Esophagus (tissue), 2 donors: ENCODE data around the gene ZBED6. TPM values are rescaled to one million over a fixed set of nuclear protein-coding genes. Genes with fewer than 3 reads are reported as not detected.
"Not testable (repeated sequence)": the region's sequence is repeated elsewhere in the genome, so short reads cannot be mapped to it uniquely, and the experiment has no call there.

ENCODE experiments used
- H3K27ac ChIP-seq, 2 donors: one replicate each; pipeline ENCODE4 v1.5.1; 2013; ENCODE audit warnings: low read depth in 2 of 2, mild to moderate bottlenecking in 2 of 2, inconsistent platforms in 1 of 2, low read length in 1 of 2, moderate library complexity in 1 of 2
- H3K27me3 ChIP-seq, 2 donors: one replicate each; pipeline ENCODE4 v1.6.1; 2013; ENCODE audit warnings: low read length in 2 of 2, control low read depth in 1 of 2, mild to moderate bottlenecking in 1 of 2; ENCODE audit not compliant: insufficient read depth in 2 of 2, control insufficient read depth in 1 of 2
- H3K36me3 ChIP-seq, 2 donors: one replicate each; pipeline ENCODE4 v1.6.1; 2013; ENCODE audit warnings: low read length in 1 of 2; ENCODE audit not compliant: control insufficient read depth in 2 of 2, insufficient read depth in 2 of 2
- H3K4me1 ChIP-seq, 2 donors: one replicate each; pipeline ENCODE4 v1.6.1; 2013; ENCODE audit warnings: low read length in 1 of 2; ENCODE audit not compliant: control insufficient read depth in 2 of 2, insufficient read depth in 2 of 2
- H3K4me3 ChIP-seq, 2 donors: one replicate each; pipeline ENCODE4 v1.5.1; 2013; ENCODE audit warnings: low read length in 2 of 2, mild to moderate bottlenecking in 2 of 2, low read depth in 1 of 2, moderate library complexity in 1 of 2
- H3K9me3 ChIP-seq, 2 donors: one replicate each; pipeline ENCODE4 v1.6.1; 2013; ENCODE audit warnings: mild to moderate bottlenecking in 2 of 2, low read depth in 1 of 2, low read length in 1 of 2, moderate library complexity in 1 of 2; ENCODE audit not compliant: control insufficient read depth in 2 of 2, insufficient read depth in 1 of 2
- WGBS, 2 donors: extraction: QIAGEN DNeasy Blood & Tissue Kit; methylation state at CpG; one replicate each; pipeline ENCODE4 v1.1.7; 2013; 5-methylcytosine and 5-hydroxymethylcytosine counted together
- polyA plus RNA-seq, 2 donors: library from polyadenylated mRNA; stranded (reverse); fragments of 200-250 nt; gene quantifications; one replicate each; pipeline ENCODE4 v1.2.3, GENCODE V29; 2013
- donor health status: healthy with polysubstance abuse.
- donor health status: Bipolar disorder and iron deficiency.

ZBED6 gene
- polyA plus RNA-seq, 2 donors = 0.86 to 1.8 TPM

DNA sequence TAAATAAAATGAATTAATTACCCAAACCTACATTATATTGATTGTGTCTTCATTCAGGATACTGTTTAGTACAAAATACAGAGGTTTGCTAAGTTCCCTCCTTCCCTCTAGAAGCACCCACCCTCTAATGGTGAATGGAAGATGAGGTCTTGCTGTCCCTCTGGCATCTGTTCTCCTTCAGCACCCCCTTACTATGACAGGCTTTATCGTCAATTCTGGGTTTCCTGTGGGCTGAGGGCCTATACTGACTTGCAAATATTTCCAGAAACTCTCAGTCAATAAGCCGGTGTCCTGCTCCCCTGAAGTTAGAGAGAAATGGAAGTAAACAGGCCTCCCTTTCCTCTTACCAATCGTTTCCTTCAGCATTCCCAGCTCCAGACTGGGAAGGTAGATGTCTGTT is 17.3 kb upstream of the ZBED6 start:
- 79 to 80% methylated on average over 3 of the region's 3 CpGs for WGBS, 2 donors
- H3K9me3 ChIP-seq = no peaks in the 10 kb centered on the region
- H3K4me3 ChIP-seq = no peak overlapping the region
- H3K36me3 ChIP-seq = no peaks in the 10 kb centered on the region
- H3K4me1 ChIP-seq = no peaks in the 10 kb centered on the region
- H3K27ac ChIP-seq = no peak overlapping the region
- no peaks in the 10 kb centered on the region for H3K27me3 ChIP-seq

DNA sequence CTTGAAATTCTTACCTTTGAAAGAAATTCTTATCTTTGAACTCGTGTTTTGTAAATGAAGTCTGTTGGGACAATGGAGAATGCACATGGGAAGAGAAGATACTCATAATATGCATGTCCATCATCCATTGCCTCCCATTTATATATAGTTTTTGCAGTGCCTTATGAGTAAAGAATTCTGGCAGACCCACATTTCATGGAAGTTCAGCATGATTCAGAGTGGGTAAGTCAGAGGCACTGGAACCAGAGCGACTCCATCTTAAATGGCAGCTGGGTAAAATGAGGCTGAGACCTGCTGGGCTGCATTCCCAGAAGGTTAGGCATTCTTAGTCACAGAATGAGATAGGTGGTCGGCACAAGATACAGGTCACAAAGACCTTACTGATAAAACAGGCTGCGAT is 16.6 kb upstream of the ZBED6 start:
- Histone ChIP-seq H3K9me3 (no peaks in the 10 kb centered on the region), H3K4me3 (no peak overlapping the region), H3K27ac (no peak overlapping the region), H3K4me1 (no peaks in the 10 kb centered on the region), H3K36me3 (no peaks in the 10 kb centered on the region), H3K27me3 (no peaks in the 10 kb centered on the region)
- 92% methylated on average over 4 of the region's 4 CpGs for WGBS, 2 donors

- no peaks in the 10 kb centered on the region for H3K4me1 ChIP-seq
- 89 to 91% methylated on average over 7 of the region's 7 CpGs for WGBS, 2 donors
- no peaks in the 10 kb centered on the region for H3K36me3 ChIP-seq
- no peaks in the 10 kb centered on the region for H3K27me3 ChIP-seq
- H3K9me3 ChIP-seq = no peaks in the 10 kb centered on the region
- H3K4me3 ChIP-seq = no peak overlapping the region
- H3K27ac ChIP-seq = no peak overlapping the region
These were observed 13.5 kb upstream of the ZBED6 start for GRCh38 chr1:203781962-203782361.

DNA sequence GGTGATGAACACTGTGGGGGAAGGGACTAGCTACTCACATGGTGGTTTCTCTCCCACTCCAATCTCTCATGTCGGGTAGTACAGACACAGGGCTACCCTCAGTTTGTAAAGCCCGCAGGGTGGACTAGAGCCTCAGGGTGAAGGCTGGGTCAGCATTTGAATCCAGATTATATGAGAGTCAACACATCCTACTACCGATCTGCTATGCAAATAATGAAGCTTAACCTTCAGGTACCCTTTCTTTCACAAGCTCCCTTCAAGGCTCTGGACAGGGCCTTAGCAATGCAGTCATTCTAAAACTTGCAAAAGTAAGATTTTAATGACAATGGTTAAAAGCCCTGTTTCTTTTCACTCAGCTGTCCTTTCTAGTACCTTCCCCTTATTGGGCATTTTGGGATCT is 5.5 kb upstream of the ZBED6 start:
- Histone ChIP-seq H3K9me3 (no peaks in the 10 kb centered on the region), H3K4me3 (no peak overlapping the region), H3K27me3 (no peaks in the 10 kb centered on the region), H3K27ac (no peak overlapping the region), H3K36me3 (no peaks in the 10 kb centered on the region), H3K4me1 (no peaks in the 10 kb centered on the region)
- 86 to 88% methylated on average over 3 of the region's 3 CpGs for WGBS, 2 donors

DNA sequence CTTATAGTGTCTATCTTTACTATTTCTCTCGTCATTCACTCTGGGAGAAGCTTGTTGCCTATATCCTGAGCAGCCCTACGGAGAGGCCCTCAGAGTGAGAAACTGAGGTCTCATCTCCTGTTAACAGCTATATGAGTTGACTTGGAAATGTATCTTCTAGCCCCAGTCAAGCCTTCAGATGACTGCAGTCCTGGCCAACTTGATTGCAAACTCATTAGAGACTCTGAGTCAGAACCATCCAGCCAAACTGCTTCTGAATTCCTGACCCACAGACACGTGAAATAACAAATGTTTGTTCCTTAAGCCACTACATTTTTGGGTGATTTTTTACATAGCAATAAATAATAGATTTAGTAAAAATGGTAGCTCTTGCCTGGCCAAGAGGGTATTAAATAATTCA is 3.9 kb upstream of the ZBED6 start:
- H3K9me3 ChIP-seq = no peaks in the 10 kb centered on the region
- no peak overlapping the region for H3K27ac ChIP-seq
- H3K27me3 ChIP-seq = no peaks in the 10 kb centered on the region
- no peak overlapping the region for H3K4me3 ChIP-seq
- H3K36me3 ChIP-seq = no peaks in the 10 kb centered on the region
- no peaks in the 10 kb centered on the region for H3K4me1 ChIP-seq
- 79 to 81% methylated on average over 3 of the region's 3 CpGs for WGBS, 2 donors

- H3K27me3 ChIP-seq = no peaks in the 10 kb centered on the region
- H3K36me3 ChIP-seq = no peaks in the 10 kb centered on the region
- no peaks in the 10 kb centered on the region for H3K9me3 ChIP-seq
- no peak overlapping the region for H3K4me3 ChIP-seq
- H3K4me1 ChIP-seq = no peaks in the 10 kb centered on the region
- 70 to 81% methylated on average over 2 of the region's 2 CpGs for WGBS, 2 donors
- H3K27ac ChIP-seq = no peak overlapping the region
These were observed 2.9 kb upstream of the ZBED6 start for GRCh38 chr1:203792486-203792885.

- 94 to 98% methylated on average over 7 of the region's 7 CpGs for WGBS, 2 donors
- not testable (repeated sequence) for H3K27ac ChIP-seq
These were observed 1.9 kb upstream of the ZBED6 start for GRCh38 chr1:203793561-203793960.

GRCh38 chr1:203794764-203795440 is 521 bp upstream of the ZBED6 start:
- WGBS, 2 donors = 72 to 77% methylated on average over 19 of the region's 19 CpGs
- Histone ChIP-seq H3K4me1 (peaks cover 0 to 3% of the 10 kb centered on the region in 2 donors), H3K9me3 (no peaks in the 10 kb centered on the region), H3K27ac (peak overlapping the region; percentile 90 to 92), H3K27me3 (no peaks in the 10 kb centered on the region), H3K36me3 (no peaks in the 10 kb centered on the region), H3K4me3 (peak overlapping the region in 1 of 2 donors; percentile 93)

More at GRCh38 chr1:203793561-203793960, 1.9 kb upstream of the ZBED6 start:
- not testable (repeated sequence) for H3K4me1 ChIP-seq, H3K36me3 ChIP-seq, H3K9me3 ChIP-seq, H3K4me3 ChIP-seq, H3K27me3 ChIP-seq

DNA sequence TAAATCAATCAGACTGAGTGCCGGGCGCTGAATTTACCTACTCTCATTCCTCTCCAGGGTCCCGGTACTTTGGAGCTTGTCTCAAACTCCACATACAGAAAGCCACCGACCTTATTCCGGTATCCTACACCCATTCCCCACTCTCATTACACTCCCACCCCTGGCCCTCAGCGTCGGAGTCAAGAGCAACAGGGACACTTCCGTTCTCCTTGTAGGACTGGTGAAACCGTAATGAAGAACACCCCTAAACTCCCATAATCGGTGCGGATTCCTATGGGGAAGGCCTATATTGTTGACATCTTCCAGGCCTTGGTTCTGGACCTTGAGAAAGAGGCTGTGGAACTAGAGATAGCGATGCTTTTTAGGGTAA is 798 bp downstream of the ZBED6 start:
- H3K36me3 ChIP-seq = no peaks in the 10 kb centered on the region
- no peaks in the 10 kb centered on the region for H3K27me3 ChIP-seq
- peaks cover 0 to 3% of the 10 kb centered on the region in 2 donors for H3K4me1 ChIP-seq
- H3K27ac ChIP-seq = peak overlapping the region; percentile 90 to 92
- H3K4me3 ChIP-seq = peak overlapping the region; percentile 63 to 93
- no peaks in the 10 kb centered on the region for H3K9me3 ChIP-seq
- 0% methylated on average over 12 of the region's 12 CpGs for WGBS, 2 donors

- peak overlapping the region in 1 of 2 donors; percentile 22 for H3K27ac ChIP-seq
- 62 to 64% methylated on average over 2 of the region's 2 CpGs for WGBS, 2 donors
- no peaks in the 10 kb centered on the region for H3K9me3 ChIP-seq
- no peaks in the 10 kb centered on the region for H3K27me3 ChIP-seq
- no peaks in the 10 kb centered on the region for H3K36me3 ChIP-seq
- H3K4me1 ChIP-seq = peaks cover 0 to 3% of the 10 kb centered on the region in 2 donors
- H3K4me3 ChIP-seq = peak overlapping the region in 1 of 2 donors; percentile 93
These were observed 1.8 kb downstream of the ZBED6 start for GRCh38 chr1:203797216-203797615.
